C4-2B (cell line): ENCODE results near the gene MINDY4B.

Source experiments
- CTCF ChIP-seq: fragments of 450-650 bp; conservative IDR thresholded peaks from 2 replicates; pipeline ENCODE4 v1.5.1; 2017; ENCODE audit warnings: mild to moderate bottlenecking
- ZFX ChIP-seq: fragments of 450-650 bp; IDR thresholded peaks from 2 replicates; pipeline ENCODE4 v1.6.1; 2017

DNA sequence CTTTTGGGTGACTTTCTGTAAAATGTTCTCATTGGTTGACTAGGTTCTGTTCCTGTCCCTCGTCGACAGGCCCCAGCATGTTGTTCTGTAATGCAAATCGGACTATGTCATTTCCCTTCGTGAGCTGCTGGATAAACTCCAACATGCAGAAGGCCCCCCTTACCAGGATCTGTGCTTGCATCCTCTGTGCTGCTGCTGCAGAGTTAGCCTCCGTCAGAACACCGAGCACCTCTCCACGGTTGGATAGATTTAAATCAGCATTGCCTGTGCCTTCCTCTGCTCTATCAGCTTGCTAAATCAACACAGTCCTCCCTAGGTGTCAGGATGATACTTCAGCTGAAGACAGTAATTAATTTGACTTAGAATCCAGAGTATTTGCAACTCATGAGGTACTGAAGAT lies 12.7 kb upstream of the MINDY4B start:
- TF ChIP-seq CTCF (no peak), ZFX (no peak)
